HG03159 (cell line): ENCODE data around the gene TRAF1.
"Not testable (repeated sequence)": the region's sequence is repeated elsewhere in the genome, so short reads cannot be mapped to it uniquely, and the experiment has no call there.

Source experiments
- ATAC-seq: cut with Tn5 transposase; IDR thresholded peaks from one replicate; pipeline ENCODE4 v1.9.1; 2021; ENCODE audit warnings: mild to moderate bottlenecking, moderate library complexity; ENCODE audit not compliant: unreplicated experiment

Gene TRAF1

GRCh38 chr9:120926397-120926928 is at the start of gene TRAF1:
Gene TRAF1 (minus strand): TSS chr9:120926796. CDS start chr9:120926075, 721 bp downstream.
- ATAC-seq, result no peak

- no peak for ATAC-seq
These were observed 48.3 kb upstream of the TRAF1 start for GRCh38 chr9:120974921-120975320.

- no peak for ATAC-seq
These were observed 47.6 kb upstream of the TRAF1 start for GRCh38 chr9:120974181-120974580.

- ATAC-seq, result no peak
These were observed 45.3 kb upstream of the TRAF1 start for GRCh38 chr9:120971938-120972337.

- not testable (repeated sequence) for ATAC-seq
These were observed 44.9 kb upstream of the TRAF1 start for GRCh38 chr9:120971471-120971870.

GRCh38 chr9:120970244-120970643 is 43.6 kb upstream of the TRAF1 start:
- ATAC-seq, result no peak

- ATAC-seq, result no peak
These were observed 39.4 kb upstream of the TRAF1 start for GRCh38 chr9:120966013-120966369.

- no peak for ATAC-seq
These were observed 38.9 kb upstream of the TRAF1 start for GRCh38 chr9:120965344-120966012.

GRCh38 chr9:120961936-120962335 is 35.3 kb upstream of the TRAF1 start:
- no peak for ATAC-seq

GRCh38 chr9:120960001-120960400 is 33.4 kb upstream of the TRAF1 start:
- no peak for ATAC-seq

GRCh38 chr9:120956862-120957261 is 30.3 kb upstream of the TRAF1 start:
- ATAC-seq, result no peak

- ATAC-seq, result no peak
These were observed 25.5 kb upstream of the TRAF1 start for GRCh38 chr9:120951960-120952618.

GRCh38 chr9:120950421-120951388 is 24.1 kb upstream of the TRAF1 start:
- ATAC-seq, result no peak

GRCh38 chr9:120949290-120949689 is 22.7 kb upstream of the TRAF1 start:
- ATAC-seq, result no peak

- no peak for ATAC-seq
These were observed 22.2 kb upstream of the TRAF1 start for GRCh38 chr9:120948824-120949223.

GRCh38 chr9:120947222-120947621 is 20.6 kb upstream of the TRAF1 start:
- ATAC-seq, result no peak

GRCh38 chr9:120946259-120946658 is 19.7 kb upstream of the TRAF1 start:
- no peak for ATAC-seq

- ATAC-seq, result no peak
These were observed 18.4 kb upstream of the TRAF1 start for GRCh38 chr9:120944948-120945347.

- ATAC-seq, result peak; percentile 100
These were observed 17.8 kb upstream of the TRAF1 start for GRCh38 chr9:120944434-120944843.

- ATAC-seq, result no peak
These were observed 15.8 kb upstream of the TRAF1 start for GRCh38 chr9:120942186-120943001.
